ENCODE data around the gene S100B. TPM values are rescaled to one million over a fixed set of nuclear protein-coding genes. Genes with fewer than 3 reads are reported as not detected.

The S100B gene
- total RNA-seq, 1 experiment from 2014 or later = not detected

DNA sequence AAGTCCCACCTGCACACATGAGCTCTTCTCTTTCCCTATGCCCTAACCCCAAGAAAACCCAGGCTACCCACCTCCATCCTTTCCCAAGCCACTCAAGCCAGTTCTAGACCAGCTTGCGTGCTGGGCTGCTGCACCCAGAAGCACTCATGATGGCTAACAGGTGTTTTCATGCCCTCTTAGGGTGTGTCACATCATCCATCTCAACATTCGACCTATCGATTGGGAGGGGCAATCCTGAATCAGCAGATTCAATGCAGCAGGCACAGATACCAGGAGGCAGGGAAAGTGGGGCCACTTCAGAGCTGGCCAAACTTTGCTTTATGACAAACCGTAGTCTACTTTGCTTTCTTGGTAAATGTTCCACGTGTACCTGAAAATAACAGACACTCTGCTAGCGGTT, 24.0 kb upstream of the S100B start:
- CTCF ChIA-PET = no interaction called here
- H3K27me3 ChIP-seq (ENCODE audit: insufficient read depth, low read length) = no peaks in the 10 kb centered on the region
- no peak overlapping the region for H2AFZ ChIP-seq (ENCODE audit: low read depth, low read length, poor library complexity, severe bottlenecking)
- peaks cover 0 to 6% of the 10 kb centered on the region in 2 experiments; a peak in 2 of 4 replicates for H3K9me3 ChIP-seq (ENCODE audit: control insufficient read depth in 1 of 2, insufficient read depth in 1 of 2, low read depth in 1 of 2, low read length in 2 of 2)
- no peaks in the 10 kb centered on the region for H3K79me2 ChIP-seq (ENCODE audit: insufficient read depth, low read length)
- TF ChIP-seq EZH2 (IDR thresholded peaks at IDR 0.05) (no peak), SIN3A (IDR thresholded peaks at IDR 0.05; ENCODE audit: low read depth) (no peak), CEBPB (IDR thresholded peaks at IDR 0.05; ENCODE audit: low read depth) (no peak), EGR1 (IDR thresholded peaks at IDR 0.05; ENCODE audit: low read depth) (no peak), ZNF274 (IDR thresholded peaks at IDR 0.05; ENCODE audit: low read depth, low read length) (no peak), SRF (IDR thresholded peaks at IDR 0.05; ENCODE audit: low read depth) (no peak), POLR2A (IDR thresholded peaks at IDR 0.05; ENCODE audit: borderline replicate concordance, extremely low read depth, insufficient read depth, insufficient read length) (no peak), SP1 (IDR thresholded peaks at IDR 0.05; ENCODE audit: low read depth) (no peak)
- TF ChIP-seq, protein P1, sequence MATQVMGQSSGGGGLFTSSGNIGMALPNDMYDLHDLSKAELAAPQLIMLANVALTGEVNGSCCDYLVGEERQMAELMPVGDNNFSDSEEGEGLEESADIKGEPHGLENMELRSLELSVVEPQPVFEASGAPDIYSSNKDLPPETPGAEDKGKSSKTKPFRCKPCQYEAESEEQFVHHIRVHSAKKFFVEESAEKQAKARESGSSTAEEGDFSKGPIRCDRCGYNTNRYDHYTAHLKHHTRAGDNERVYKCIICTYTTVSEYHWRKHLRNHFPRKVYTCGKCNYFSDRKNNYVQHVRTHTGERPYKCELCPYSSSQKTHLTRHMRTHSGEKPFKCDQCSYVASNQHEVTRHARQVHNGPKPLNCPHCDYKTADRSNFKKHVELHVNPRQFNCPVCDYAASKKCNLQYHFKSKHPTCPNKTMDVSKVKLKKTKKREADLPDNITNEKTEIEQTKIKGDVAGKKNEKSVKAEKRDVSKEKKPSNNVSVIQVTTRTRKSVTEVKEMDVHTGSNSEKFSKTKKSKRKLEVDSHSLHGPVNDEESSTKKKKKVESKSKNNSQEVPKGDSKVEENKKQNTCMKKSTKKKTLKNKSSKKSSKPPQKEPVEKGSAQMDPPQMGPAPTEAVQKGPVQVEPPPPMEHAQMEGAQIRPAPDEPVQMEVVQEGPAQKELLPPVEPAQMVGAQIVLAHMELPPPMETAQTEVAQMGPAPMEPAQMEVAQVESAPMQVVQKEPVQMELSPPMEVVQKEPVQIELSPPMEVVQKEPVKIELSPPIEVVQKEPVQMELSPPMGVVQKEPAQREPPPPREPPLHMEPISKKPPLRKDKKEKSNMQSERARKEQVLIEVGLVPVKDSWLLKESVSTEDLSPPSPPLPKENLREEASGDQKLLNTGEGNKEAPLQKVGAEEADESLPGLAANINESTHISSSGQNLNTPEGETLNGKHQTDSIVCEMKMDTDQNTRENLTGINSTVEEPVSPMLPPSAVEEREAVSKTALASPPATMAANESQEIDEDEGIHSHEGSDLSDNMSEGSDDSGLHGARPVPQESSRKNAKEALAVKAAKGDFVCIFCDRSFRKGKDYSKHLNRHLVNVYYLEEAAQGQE (IDR thresholded peaks at IDR 0.05; ENCODE audit: low read depth) = no peak
- TF ChIP-seq, protein P2, sequence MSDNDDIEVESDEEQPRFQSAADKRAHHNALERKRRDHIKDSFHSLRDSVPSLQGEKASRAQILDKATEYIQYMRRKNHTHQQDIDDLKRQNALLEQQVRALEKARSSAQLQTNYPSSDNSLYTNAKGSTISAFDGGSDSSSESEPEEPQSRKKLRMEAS (IDR thresholded peaks at IDR 0.05) = no peak
- intact Hi-C loops (cut with micrococcal nuclease) = no loop called here
- ATAC-seq (no peak), DNase-seq (ENCODE audit: low read depth, low spot score) (no peak)
- BruUV-seq (replicated peaks) = no TSS peak
- H3K4me3 ChIP-seq (replicated peaks in 1 of 2; ENCODE audit: low read depth in 1 of 2, low read length in 2 of 2) = no peak overlapping the region
- peaks cover 0 to under 1% of the 10 kb centered on the region in 2 experiments; a peak in 1 of 4 replicates for H3K4me1 ChIP-seq (ENCODE audit: control insufficient read depth in 1 of 2, insufficient read depth in 2 of 2, low read length in 2 of 2)
- H3K9ac ChIP-seq (ENCODE audit: low read length) = no peak overlapping the region
- H3K36me3 ChIP-seq (ENCODE audit: control insufficient read depth in 1 of 2, insufficient read depth in 2 of 2, low read length in 2 of 2) = no peaks in the 10 kb centered on the region
- POLR2A ChIA-PET = no interaction called here
- no peak overlapping the region for H3K4me2 ChIP-seq (ENCODE audit: low read length)
- no peaks in the 10 kb centered on the region for H3K9me2 ChIP-seq (ENCODE audit: insufficient read depth)
- RAD21 ChIA-PET (ENCODE audit: low non-redundant PET in 1 of 2, low total read pairs in 2 of 2, uncharacterized antibody in 2 of 2, unreplicated experiment in 2 of 2) = no interaction called here
- H4K20me1 ChIP-seq (ENCODE audit: insufficient read depth) = no peaks in the 10 kb centered on the region
- no peak overlapping the region for H3K27ac ChIP-seq (ENCODE audit: low read depth, low read length)
